Uterus (tissue), 4 donors: Measurements from ENCODE around the gene STX12. TPM values are rescaled to one million over a fixed set of nuclear protein-coding genes. Genes with fewer than 3 reads are reported as not detected.
"Not testable (repeated sequence)": the region's sequence is repeated elsewhere in the genome, so short reads cannot be mapped to it uniquely, and the experiment has no call there.

Experiments
- DNase-seq, 2 donors: peaks; one replicate each; pipeline ENCODE4 v3.0.0-alpha.2; 2019 to 2020
- H3K27ac ChIP-seq, 2 donors: fragments of 200-600 bp; sonication (generic); 1 replicate in 1 of 2; 2 replicates in 1 of 2; pipeline ENCODE4 v1.5.1; 2016 to 2018
- H3K27me3 ChIP-seq, 2 donors: fragments of 200-600 bp; sonication (generic); one replicate each; pipeline ENCODE4 v1.5.1; 2018 to 2019; ENCODE audit warnings: control low read depth in 1 of 2
- H3K36me3 ChIP-seq, 2 donors: fragments of 200-600 bp; sonication (generic); one replicate each; pipeline ENCODE4 v1.5.1; 2019; ENCODE audit warnings: control low read depth in 1 of 2
- H3K4me1 ChIP-seq, 2 donors: fragments of 200-600 bp; sonication (generic); one replicate each; pipeline ENCODE4 v1.5.1; 2018 to 2019; ENCODE audit warnings: control low read depth in 1 of 2
- H3K4me3 ChIP-seq, 2 donors: fragments of 200-600 bp; sonication (generic); 1 replicate in 1 of 2; 2 replicates in 1 of 2; pipeline ENCODE4 v1.5.1; 2018 to 2019; ENCODE audit warnings: mild to moderate bottlenecking in 1 of 2
- H3K9me3 ChIP-seq, 2 donors: fragments of 200-600 bp; sonication (generic); one replicate each; pipeline ENCODE4 v1.5.1; 2019; ENCODE audit warnings: control low read depth in 1 of 2
- POLR2A ChIP-seq, 2 donors: fragments of 450-650 bp; IDR thresholded peaks; one replicate each; pipeline ENCODE4 v1.6.1; 2016; ENCODE audit warnings: antibody characterized with exemption in 2 of 2, mild to moderate bottlenecking in 1 of 2, moderate library complexity in 1 of 2
- intact Hi-C: fragments of 100-400 bp; cut with DNase I; formaldehyde crosslinking; loops from one replicate; pipeline ENCODE4 v1.15.1; 2023; ENCODE audit warnings: low total_unique reads
- total RNA-seq, 4 donors: library from RNA; depleted of rRNA in 3 of 4; stranded (reverse); fragments of >200 nt in 3 of 4; gene quantifications; one replicate each; pipeline versions ENCODE4 v1.1.0 to v1.2.4, GENCODE V29; 2014 to 2023
- TF ChIP-seq, protein P1 (sequence below), 4 experiments: fragments of 200-600 bp in 2 of 4; fragments of 450-650 bp in 2 of 4; sonication (generic) in 2 of 4; IDR thresholded peaks; one replicate each; pipeline ENCODE4 v1.5.1; 2016 to 2019; ENCODE audit warnings: antibody characterized with exemption in 4 of 4, mild to moderate bottlenecking in 2 of 4, moderate library complexity in 1 of 4
- donor health status: DM: yes; HTN: yes; CAD: no.

Gene STX12
- total RNA-seq, 4 donors from 2014 or later: 24.4 to 67.8 (median 56.2) TPM

- intact Hi-C loops: no loop called here
These were observed 51.4 kb downstream of the STX12 start for GRCh38 chr1:27824411-27824810.

GRCh38 chr1:27829339-27829960 is 56.4 kb downstream of the STX12 start:
- H3K36me3 ChIP-seq, intact Hi-C loops, H3K4me3 ChIP-seq, DNase-seq, H3K9me3 ChIP-seq, H3K27me3 ChIP-seq: not testable (repeated sequence)
- Histone ChIP-seq H3K27ac (peak overlapping the region in 1 of 2 donors; percentile 92), H3K4me1 (peaks cover 9 to 14% of the 10 kb centered on the region in 2 donors)

More at GRCh38 chr1:27824411-27824810, 51.4 kb downstream of the STX12 start:
- no peak overlapping the region for H3K4me3 ChIP-seq
- H3K27ac ChIP-seq: no peak overlapping the region
- TF ChIP-seq, protein P1, sequence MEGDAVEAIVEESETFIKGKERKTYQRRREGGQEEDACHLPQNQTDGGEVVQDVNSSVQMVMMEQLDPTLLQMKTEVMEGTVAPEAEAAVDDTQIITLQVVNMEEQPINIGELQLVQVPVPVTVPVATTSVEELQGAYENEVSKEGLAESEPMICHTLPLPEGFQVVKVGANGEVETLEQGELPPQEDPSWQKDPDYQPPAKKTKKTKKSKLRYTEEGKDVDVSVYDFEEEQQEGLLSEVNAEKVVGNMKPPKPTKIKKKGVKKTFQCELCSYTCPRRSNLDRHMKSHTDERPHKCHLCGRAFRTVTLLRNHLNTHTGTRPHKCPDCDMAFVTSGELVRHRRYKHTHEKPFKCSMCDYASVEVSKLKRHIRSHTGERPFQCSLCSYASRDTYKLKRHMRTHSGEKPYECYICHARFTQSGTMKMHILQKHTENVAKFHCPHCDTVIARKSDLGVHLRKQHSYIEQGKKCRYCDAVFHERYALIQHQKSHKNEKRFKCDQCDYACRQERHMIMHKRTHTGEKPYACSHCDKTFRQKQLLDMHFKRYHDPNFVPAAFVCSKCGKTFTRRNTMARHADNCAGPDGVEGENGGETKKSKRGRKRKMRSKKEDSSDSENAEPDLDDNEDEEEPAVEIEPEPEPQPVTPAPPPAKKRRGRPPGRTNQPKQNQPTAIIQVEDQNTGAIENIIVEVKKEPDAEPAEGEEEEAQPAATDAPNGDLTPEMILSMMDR (IDR thresholded peaks at IDR 0.05): no peak
- TF ChIP-seq POLR2A (IDR thresholded peaks at IDR 0.05): no peak
- H3K27me3 ChIP-seq: no peaks in the 10 kb centered on the region
- no peaks in the 10 kb centered on the region for H3K36me3 ChIP-seq
- H3K4me1 ChIP-seq: no peaks in the 10 kb centered on the region
- H3K9me3 ChIP-seq: no peaks in the 10 kb centered on the region
- no peak for DNase-seq

- intact Hi-C loops: no loop called here
- peak within 1 kb of the TSS; percentile 92 to 94 for H3K27ac ChIP-seq
- no peaks in the 10 kb centered on the region for H3K36me3 ChIP-seq
- peak; percentile 90 to 92 for DNase-seq
- no peaks in the 10 kb centered on the region for H3K9me3 ChIP-seq
- no peaks in the 10 kb centered on the region for H3K27me3 ChIP-seq
- peak within 1 kb of the TSS; percentile 89 to 99 for H3K4me3 ChIP-seq
- TF ChIP-seq, protein P1 (IDR thresholded peaks at IDR 0.05): peak in 3 of 4 experiments; percentile 10 to 26 (median 19)
- TF ChIP-seq POLR2A (IDR thresholded peaks at IDR 0.05): peak; percentile 66 to 76
- peaks cover 9 to 14% of the 10 kb centered on the region in 2 donors for H3K4me1 ChIP-seq
These were observed 57.8 kb downstream of the STX12 start, which contains the start of gene PPP1R8 for GRCh38 chr1:27830621-27831440. Gene PPP1R8, plus strand, starts transcription at chr1:27830782. Its CDS starts 54 bp downstream, at chr1:27830836.

DNA sequence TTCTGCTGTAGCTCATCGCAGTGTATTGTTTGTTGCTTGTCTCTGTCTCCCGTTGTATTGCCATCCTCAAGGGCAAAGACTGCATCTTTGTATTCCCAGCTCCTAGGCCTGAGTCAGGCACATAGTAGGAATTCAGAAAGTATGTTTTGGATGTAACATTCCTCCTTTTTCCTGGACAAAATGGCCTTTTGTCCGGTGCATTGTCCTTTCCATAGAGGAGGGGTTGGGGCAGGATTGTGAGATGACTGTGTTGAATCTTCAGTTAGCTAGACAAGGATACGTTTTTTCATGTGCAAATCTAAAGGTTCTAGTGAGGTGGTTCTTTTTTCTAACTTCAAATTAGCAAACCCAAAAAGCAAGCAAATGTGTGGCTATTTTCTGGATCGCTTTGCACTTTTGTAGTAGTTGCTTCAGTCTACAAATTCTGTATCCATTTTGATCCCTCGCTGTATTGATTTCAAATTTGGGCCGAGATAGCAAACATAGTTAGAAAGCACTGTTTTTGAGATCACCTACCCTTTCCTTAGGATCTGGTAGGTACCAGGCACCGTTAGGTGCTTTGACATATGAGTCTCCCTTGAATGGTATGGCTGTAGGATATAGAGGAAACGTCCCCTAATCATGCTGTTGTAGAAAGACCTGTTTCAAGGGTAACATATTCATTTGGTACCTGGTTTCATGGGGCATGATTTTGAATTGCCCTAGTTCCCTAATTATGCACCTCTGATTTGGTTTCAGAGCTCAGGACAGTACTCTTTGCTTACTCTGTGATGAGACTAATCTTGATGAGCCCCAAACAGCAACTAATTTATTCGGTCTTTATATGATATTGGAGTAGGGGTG is 58.8 kb downstream of the STX12 start:
- Histone ChIP-seq H3K4me1 (peaks cover 9 to 14% of the 10 kb centered on the region in 2 donors), H3K9me3 (no peaks in the 10 kb centered on the region), H3K36me3 (no peaks in the 10 kb centered on the region), H3K27ac (no peak overlapping the region), H3K27me3 (no peaks in the 10 kb centered on the region), H3K4me3 (peak overlapping the region; percentile 89 to 99)
- no peak for DNase-seq
- intact Hi-C loops: no loop called here
- TF ChIP-seq, protein P1 (IDR thresholded peaks at IDR 0.05): no peak
- no peak for TF ChIP-seq POLR2A (IDR thresholded peaks at IDR 0.05)

DNA sequence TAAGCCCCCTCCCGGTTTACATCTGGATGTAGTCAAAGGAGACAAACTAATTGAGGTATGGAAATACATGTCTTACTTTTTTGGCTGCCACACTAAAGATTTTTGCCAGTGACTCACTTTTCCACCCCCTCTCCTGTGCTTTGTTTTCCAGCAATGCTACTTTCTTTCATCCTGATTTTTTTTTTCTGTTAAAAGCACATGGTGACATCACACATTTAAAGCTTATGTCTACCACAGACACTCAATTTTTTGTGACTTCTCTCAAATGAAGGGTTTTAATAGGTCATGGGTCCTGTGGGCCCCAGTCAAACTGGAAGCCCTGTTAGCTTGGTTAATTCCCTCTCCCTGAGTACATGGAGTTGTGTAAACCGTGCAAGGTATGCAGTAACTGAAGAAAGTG is 59.7 kb downstream of the STX12 start:
- Histone ChIP-seq H3K9me3 (no peaks in the 10 kb centered on the region), H3K36me3 (no peaks in the 10 kb centered on the region)
- intact Hi-C loops: no loop called here

More for the DNA sequence above, 59.7 kb downstream of the STX12 start:
- no peaks in the 10 kb centered on the region for H3K27me3 ChIP-seq
- no peak for TF ChIP-seq POLR2A (IDR thresholded peaks at IDR 0.05)
- TF ChIP-seq, protein P1 (IDR thresholded peaks at IDR 0.05): no peak
- no peak for DNase-seq
- no peak overlapping the region for H3K4me3 ChIP-seq
- H3K4me1 ChIP-seq: peaks cover 9 to 14% of the 10 kb centered on the region in 2 donors
- no peak overlapping the region for H3K27ac ChIP-seq
